ENCODE data around the gene CEP152. TPM values are rescaled to one million over a fixed set of nuclear protein-coding genes. Genes with fewer than 3 reads are reported as not detected.

CEP152 gene
- total RNA-seq, 1 donor from 2014 or later, result 16.0 TPM

DNA sequence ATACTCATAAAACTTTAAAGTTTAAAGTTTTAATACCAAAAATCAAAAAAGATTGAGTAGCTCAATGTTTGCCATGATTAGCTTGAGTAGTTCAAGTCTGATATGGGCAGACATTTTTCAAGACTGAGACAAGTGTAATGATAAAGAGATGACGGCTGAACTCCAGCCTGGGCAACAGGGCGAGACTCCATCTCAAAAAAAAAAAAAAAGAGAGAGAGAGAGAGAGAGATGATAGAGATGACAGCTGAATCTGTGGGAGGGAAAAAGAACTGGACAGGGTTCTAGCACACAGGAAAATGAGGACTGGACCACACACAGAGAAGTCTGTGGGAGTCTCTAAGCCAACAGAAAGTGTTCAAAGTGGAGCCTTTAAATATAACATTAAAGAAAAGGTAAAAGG, 25.2 kb downstream of the CEP152 start:
- DNase-seq (ENCODE audit: extremely low spot score, unreplicated experiment), result no peak
- Mint-ChIP-seq H3K27ac (no peak overlapping the region), H3K9me3 (no peaks in the 10 kb centered on the region), H3K36me3 (peaks cover 29% of the 10 kb centered on the region), H3K4me3 (no peak overlapping the region), H3K27me3 (no peaks in the 10 kb centered on the region), H3K4me1 (ENCODE audit: unreplicated experiment) (no peaks in the 10 kb centered on the region)
- TF ChIP-seq, protein P1, sequence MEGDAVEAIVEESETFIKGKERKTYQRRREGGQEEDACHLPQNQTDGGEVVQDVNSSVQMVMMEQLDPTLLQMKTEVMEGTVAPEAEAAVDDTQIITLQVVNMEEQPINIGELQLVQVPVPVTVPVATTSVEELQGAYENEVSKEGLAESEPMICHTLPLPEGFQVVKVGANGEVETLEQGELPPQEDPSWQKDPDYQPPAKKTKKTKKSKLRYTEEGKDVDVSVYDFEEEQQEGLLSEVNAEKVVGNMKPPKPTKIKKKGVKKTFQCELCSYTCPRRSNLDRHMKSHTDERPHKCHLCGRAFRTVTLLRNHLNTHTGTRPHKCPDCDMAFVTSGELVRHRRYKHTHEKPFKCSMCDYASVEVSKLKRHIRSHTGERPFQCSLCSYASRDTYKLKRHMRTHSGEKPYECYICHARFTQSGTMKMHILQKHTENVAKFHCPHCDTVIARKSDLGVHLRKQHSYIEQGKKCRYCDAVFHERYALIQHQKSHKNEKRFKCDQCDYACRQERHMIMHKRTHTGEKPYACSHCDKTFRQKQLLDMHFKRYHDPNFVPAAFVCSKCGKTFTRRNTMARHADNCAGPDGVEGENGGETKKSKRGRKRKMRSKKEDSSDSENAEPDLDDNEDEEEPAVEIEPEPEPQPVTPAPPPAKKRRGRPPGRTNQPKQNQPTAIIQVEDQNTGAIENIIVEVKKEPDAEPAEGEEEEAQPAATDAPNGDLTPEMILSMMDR (conservative IDR thresholded peaks at IDR 0.05), result no peak

DNA sequence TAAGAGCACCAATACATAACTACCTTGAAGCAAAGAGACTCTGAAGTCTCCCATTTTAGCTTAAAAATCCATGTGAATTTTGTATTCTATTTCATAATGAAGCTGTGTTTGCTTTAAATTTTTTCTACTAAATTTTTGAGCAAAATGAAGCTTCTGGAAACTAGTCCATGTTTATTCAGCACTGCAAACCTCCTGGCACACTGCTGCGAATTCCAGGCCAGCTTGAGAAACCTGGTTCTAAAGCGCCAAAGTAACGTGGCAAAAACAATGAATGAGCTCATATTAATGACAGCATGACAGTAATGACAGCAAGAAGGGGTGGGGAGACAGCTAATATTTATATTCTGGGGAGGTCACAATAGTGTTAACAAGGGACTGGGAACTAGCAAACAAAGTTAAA, 25.7 kb downstream of the CEP152 start:
- H3K27ac Mint-ChIP-seq, result no peak overlapping the region
- H3K27me3 Mint-ChIP-seq, result no peaks in the 10 kb centered on the region
- TF ChIP-seq, protein P1 (conservative IDR thresholded peaks at IDR 0.05), result no peak
- no peaks in the 10 kb centered on the region for H3K4me1 Mint-ChIP-seq (ENCODE audit: unreplicated experiment)
- no peaks in the 10 kb centered on the region for H3K9me3 Mint-ChIP-seq
- no peak overlapping the region for H3K4me3 Mint-ChIP-seq
- no peak for DNase-seq (ENCODE audit: extremely low spot score, unreplicated experiment)
- peaks cover 29% of the 10 kb centered on the region for H3K36me3 Mint-ChIP-seq

GRCh38 chr15:48784756-48785155, 26.1 kb downstream of the CEP152 start:
- TF ChIP-seq, protein P1 (conservative IDR thresholded peaks at IDR 0.05), result no peak
- Mint-ChIP-seq H3K4me3 (no peak overlapping the region), H3K27ac (no peak overlapping the region), H3K4me1 (ENCODE audit: unreplicated experiment) (no peaks in the 10 kb centered on the region), H3K27me3 (no peaks in the 10 kb centered on the region), H3K9me3 (no peaks in the 10 kb centered on the region), H3K36me3 (peaks cover 26% of the 10 kb centered on the region)
- no peak for DNase-seq (ENCODE audit: extremely low spot score, unreplicated experiment)

- H3K9me3 Mint-ChIP-seq, result no peaks in the 10 kb centered on the region
- no peaks in the 10 kb centered on the region for H3K27me3 Mint-ChIP-seq
- TF ChIP-seq, protein P1 (conservative IDR thresholded peaks at IDR 0.05), result no peak
- no peak overlapping the region for H3K27ac Mint-ChIP-seq
- DNase-seq (ENCODE audit: extremely low spot score, unreplicated experiment), result no peak
- H3K4me1 Mint-ChIP-seq (ENCODE audit: unreplicated experiment), result no peaks in the 10 kb centered on the region
- H3K36me3 Mint-ChIP-seq, result peaks cover 20% of the 10 kb centered on the region
- H3K4me3 Mint-ChIP-seq, result no peak overlapping the region
Measured at GRCh38 chr15:48782911-48783310, 28.0 kb downstream of the CEP152 start.

DNA sequence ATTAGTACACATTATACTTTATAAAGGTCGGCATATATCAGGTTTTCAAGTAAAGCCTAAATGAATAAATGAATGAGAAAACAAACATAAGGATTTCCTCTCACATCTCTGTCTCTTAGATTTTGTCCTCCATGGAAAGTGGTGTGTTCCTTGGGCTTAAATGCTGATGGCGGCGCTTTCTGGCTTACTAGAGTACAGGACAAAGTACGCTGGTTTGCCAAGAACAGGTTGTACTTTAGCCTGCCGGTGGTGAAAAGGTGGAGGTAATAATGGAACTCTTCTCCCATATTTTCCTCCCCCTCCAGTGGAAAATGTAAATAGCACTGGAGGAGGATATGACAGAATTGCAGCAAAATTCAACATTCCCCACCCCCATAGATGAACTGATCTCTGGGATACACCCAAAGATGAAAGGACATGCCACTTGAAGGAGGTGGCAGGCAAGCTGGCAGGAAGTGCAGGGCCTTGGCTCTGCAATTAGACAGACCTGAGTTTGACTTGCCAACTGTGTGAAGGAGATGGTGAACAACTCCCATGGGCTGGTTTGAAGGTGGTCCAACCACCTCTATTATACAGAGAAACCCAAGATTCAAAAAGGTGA, 29.3 kb downstream of the CEP152 start:
- Mint-ChIP-seq H3K4me3 (no peak overlapping the region), H3K27me3 (no peaks in the 10 kb centered on the region), H3K27ac (no peak overlapping the region), H3K4me1 (ENCODE audit: unreplicated experiment) (no peaks in the 10 kb centered on the region), H3K9me3 (no peaks in the 10 kb centered on the region), H3K36me3 (peaks cover 20% of the 10 kb centered on the region)
- TF ChIP-seq, protein P1 (conservative IDR thresholded peaks at IDR 0.05), result no peak
- DNase-seq (ENCODE audit: extremely low spot score, unreplicated experiment), result no peak

DNA sequence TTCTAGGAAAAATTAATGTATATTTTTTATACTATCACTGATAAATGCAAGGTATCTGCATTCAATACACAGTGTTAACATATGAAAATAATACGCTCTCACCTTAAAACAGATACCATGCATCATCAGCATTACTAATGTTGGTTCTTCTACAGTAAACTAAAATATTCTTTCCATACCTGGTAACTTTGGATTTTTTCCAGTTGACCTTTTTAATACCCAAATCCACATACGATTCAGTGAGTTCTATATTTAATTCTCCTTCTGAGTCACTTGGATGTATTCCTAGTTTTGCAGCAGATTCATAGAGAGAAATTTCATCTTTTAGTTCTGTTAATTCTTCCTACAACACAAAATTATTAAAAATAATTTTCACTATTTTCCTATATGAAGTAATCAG, 29.9 kb downstream of the CEP152 start:
- Mint-ChIP-seq H3K4me3 (no peak overlapping the region), H3K36me3 (peaks cover 19% of the 10 kb centered on the region), H3K27me3 (no peaks in the 10 kb centered on the region), H3K4me1 (ENCODE audit: unreplicated experiment) (no peaks in the 10 kb centered on the region), H3K9me3 (no peaks in the 10 kb centered on the region), H3K27ac (no peak overlapping the region)
- DNase-seq (ENCODE audit: extremely low spot score, unreplicated experiment), result no peak
- TF ChIP-seq, protein P1 (conservative IDR thresholded peaks at IDR 0.05), result no peak

Measured in type B pancreatic cell (in vitro differentiated cells).